ENCODE measurements around the gene CNTRL.

GRCh38 chr9:121085661-121086060, 10.9 kb downstream of the CNTRL start:
- TF ChIP-seq CTCF (IDR thresholded peaks at IDR 0.05; ENCODE audit: poor library complexity, severe bottlenecking): no peak
- TF ChIP-seq POLR2AphosphoS5 (IDR thresholded peaks at IDR 0.05): no peak
- TF ChIP-seq EZH2 (IDR thresholded peaks at IDR 0.05; ENCODE audit: borderline replicate concordance, insufficient read depth, low read length, poor library complexity, severe bottlenecking): no peak
- TF ChIP-seq RAD21 (conservative IDR thresholded peaks at IDR 0.05): no peak
- TF ChIP-seq, protein P1, sequence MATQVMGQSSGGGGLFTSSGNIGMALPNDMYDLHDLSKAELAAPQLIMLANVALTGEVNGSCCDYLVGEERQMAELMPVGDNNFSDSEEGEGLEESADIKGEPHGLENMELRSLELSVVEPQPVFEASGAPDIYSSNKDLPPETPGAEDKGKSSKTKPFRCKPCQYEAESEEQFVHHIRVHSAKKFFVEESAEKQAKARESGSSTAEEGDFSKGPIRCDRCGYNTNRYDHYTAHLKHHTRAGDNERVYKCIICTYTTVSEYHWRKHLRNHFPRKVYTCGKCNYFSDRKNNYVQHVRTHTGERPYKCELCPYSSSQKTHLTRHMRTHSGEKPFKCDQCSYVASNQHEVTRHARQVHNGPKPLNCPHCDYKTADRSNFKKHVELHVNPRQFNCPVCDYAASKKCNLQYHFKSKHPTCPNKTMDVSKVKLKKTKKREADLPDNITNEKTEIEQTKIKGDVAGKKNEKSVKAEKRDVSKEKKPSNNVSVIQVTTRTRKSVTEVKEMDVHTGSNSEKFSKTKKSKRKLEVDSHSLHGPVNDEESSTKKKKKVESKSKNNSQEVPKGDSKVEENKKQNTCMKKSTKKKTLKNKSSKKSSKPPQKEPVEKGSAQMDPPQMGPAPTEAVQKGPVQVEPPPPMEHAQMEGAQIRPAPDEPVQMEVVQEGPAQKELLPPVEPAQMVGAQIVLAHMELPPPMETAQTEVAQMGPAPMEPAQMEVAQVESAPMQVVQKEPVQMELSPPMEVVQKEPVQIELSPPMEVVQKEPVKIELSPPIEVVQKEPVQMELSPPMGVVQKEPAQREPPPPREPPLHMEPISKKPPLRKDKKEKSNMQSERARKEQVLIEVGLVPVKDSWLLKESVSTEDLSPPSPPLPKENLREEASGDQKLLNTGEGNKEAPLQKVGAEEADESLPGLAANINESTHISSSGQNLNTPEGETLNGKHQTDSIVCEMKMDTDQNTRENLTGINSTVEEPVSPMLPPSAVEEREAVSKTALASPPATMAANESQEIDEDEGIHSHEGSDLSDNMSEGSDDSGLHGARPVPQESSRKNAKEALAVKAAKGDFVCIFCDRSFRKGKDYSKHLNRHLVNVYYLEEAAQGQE (IDR thresholded peaks at IDR 0.05; ENCODE audit: borderline replicate concordance): no peak
- TF ChIP-seq TAF1 (IDR thresholded peaks at IDR 0.05; ENCODE audit: low read depth): no peak
- no peak for TF ChIP-seq EP300 (conservative IDR thresholded peaks at IDR 0.05; ENCODE audit: poor library complexity, severe bottlenecking)
- no peak for TF ChIP-seq SMC3 (conservative IDR thresholded peaks at IDR 0.05; ENCODE audit: poor library complexity)

All from neural cell (in vitro differentiated cells).